Lung (tissue), 12 donors: ENCODE measurements around the gene CEMIP. TPM values are rescaled to one million over a fixed set of nuclear protein-coding genes. Genes with fewer than 3 reads are reported as not detected.

Experiments used
- ATAC-seq: fragments of 200-7000 bp; cut with Tn5 transposase; one replicate; pipeline ENCODE4 v1.9.1; 2020; ENCODE audit warnings: moderate number of reproducible peaks; ENCODE audit not compliant: insufficient read depth, low FRiP score
- DNase-seq, 3 donors: peaks; one replicate each; pipeline ENCODE4 v3.0.0-alpha.2; 2013 to 2017
- H3K27ac ChIP-seq, 2 donors: one replicate each; pipeline ENCODE4 v1.5.1; 2013; ENCODE audit warnings: mild to moderate bottlenecking in 2 of 2, moderate library complexity in 2 of 2, control low read depth in 1 of 2, inconsistent platforms in 1 of 2, low read depth in 1 of 2, low read length in 1 of 2
- H3K27me3 ChIP-seq, 3 donors: one replicate each; pipeline ENCODE4 v1.5.1; 2013; ENCODE audit warnings: low read length in 2 of 3; ENCODE audit not compliant: control insufficient read depth in 3 of 3, insufficient read depth in 3 of 3
- H3K36me3 ChIP-seq, 4 donors: one replicate each; pipeline ENCODE4 v1.5.1; 2013; ENCODE audit warnings: low read length in 4 of 4, mild to moderate bottlenecking in 1 of 4, moderate library complexity in 1 of 4; ENCODE audit not compliant: control insufficient read depth in 4 of 4, insufficient read depth in 4 of 4
- H3K4me1 ChIP-seq, 5 donors: one replicate each; pipeline ENCODE4 v1.5.1; 2013; ENCODE audit warnings: low read length in 5 of 5, mild to moderate bottlenecking in 2 of 5, moderate library complexity in 1 of 5; ENCODE audit not compliant: control insufficient read depth in 5 of 5, insufficient read depth in 5 of 5
- H3K4me3 ChIP-seq: one replicate; pipeline ENCODE4 v1.5.1; 2013; ENCODE audit warnings: mild to moderate bottlenecking, control low read depth, moderate library complexity
- H3K9ac ChIP-seq, 2 donors: one replicate each; pipeline ENCODE4 v1.5.1; 2013; ENCODE audit warnings: low read length in 2 of 2, control low read depth in 1 of 2; ENCODE audit not compliant: insufficient read depth in 1 of 2
- H3K9me3 ChIP-seq, 4 donors: one replicate each; pipeline ENCODE4 v1.5.1; 2013; ENCODE audit warnings: low read length in 3 of 4, mild to moderate bottlenecking in 1 of 4, moderate library complexity in 1 of 4; ENCODE audit not compliant: control insufficient read depth in 4 of 4, insufficient read depth in 3 of 4
- CTCF ChIP-seq: IDR thresholded peaks from 2 replicates; pipeline ENCODE4 v1.5.1; 2012; ENCODE audit warnings: mild to moderate bottlenecking; ENCODE audit errors: control extremely low read depth, extremely low read depth
- WGBS, 2 donors: extraction: QIAGEN DNeasy Blood & Tissue Kit; methylation state at CpG; one replicate each; pipeline ENCODE4 v1.1.7; 2013; 5-methylcytosine and 5-hydroxymethylcytosine counted together
- polyA plus RNA-seq, 2 donors: library from polyadenylated mRNA; stranded (reverse); fragments of 200-250 nt; gene quantifications; one replicate each; pipeline ENCODE4 v1.2.1, GENCODE V29; 2013
- total RNA-seq, 2 donors: library from RNA; depleted of rRNA in 1 of 2; stranded (reverse); fragments of >200 nt in 1 of 2; gene quantifications; one replicate each; pipeline ENCODE4 v1.2.1, GENCODE V29; 2014 to 2021
- donor health status: control.
- donor health status: control.
- donor health status: Bipolar disorder and iron deficiency.
- donor health status: healthy.
- donor health status: DM: yes; HTN: yes; CAD: no.

Gene CEMIP
- total and polyA plus RNA-seq, 4 donors: 1.9 to 32.0 (median 3.9) TPM

GRCh38 chr15:80822256-80822655 lies 43.1 kb downstream of the CEMIP start:
- Histone ChIP-seq H3K27ac (no peak overlapping the region), H3K36me3 (no peaks in the 10 kb centered on the region), H3K9ac (no peak overlapping the region), H3K27me3 (no peaks in the 10 kb centered on the region), H3K9me3 (peaks cover 0 to 2% (median under 1%) of the 10 kb centered on the region in 4 donors), H3K4me1 (peaks cover 0 to 1% (median 0%) of the 10 kb centered on the region in 5 donors), H3K4me3 (no peak overlapping the region)
- WGBS, 2 donors: 66 to 78% methylated on average over 3 of the region's 3 CpGs
- ATAC-seq: no peak
- DNase-seq: no peak
- no peak for TF ChIP-seq CTCF

GRCh38 chr15:80822676-80823075 lies 43.5 kb downstream of the CEMIP start:
- Histone ChIP-seq H3K9me3 (peaks cover 0 to 2% (median under 1%) of the 10 kb centered on the region in 4 donors), H3K36me3 (no peaks in the 10 kb centered on the region), H3K9ac (no peak overlapping the region), H3K4me1 (peaks cover 0 to 1% (median 0%) of the 10 kb centered on the region in 5 donors), H3K4me3 (no peak overlapping the region), H3K27ac (no peak overlapping the region), H3K27me3 (no peaks in the 10 kb centered on the region)
- ATAC-seq (no peak), DNase-seq (peak in 1 of 3 donors; percentile 30)
- no peak for TF ChIP-seq CTCF
- 86 to 92% methylated on average over 6 of the region's 6 CpGs for WGBS, 2 donors

- TF ChIP-seq CTCF: no peak
- no peak for DNase-seq
- Histone ChIP-seq H3K27ac (no peak overlapping the region), H3K4me1 (no peaks in the 10 kb centered on the region), H3K9me3 (peaks cover 0 to 1% (median under 1%) of the 10 kb centered on the region in 4 donors), H3K36me3 (no peaks in the 10 kb centered on the region), H3K4me3 (no peak overlapping the region), H3K9ac (no peak overlapping the region), H3K27me3 (no peaks in the 10 kb centered on the region)
- no peak for ATAC-seq
- WGBS, 2 donors: 73 to 76% methylated on average over 6 of the region's 6 CpGs
These were observed 44.0 kb downstream of the CEMIP start for GRCh38 chr15:80823120-80823519.

- no peak overlapping the region for H3K27ac ChIP-seq
- DNase-seq: no peak
- no peaks in the 10 kb centered on the region for H3K4me1 ChIP-seq
- no peak overlapping the region for H3K9ac ChIP-seq
- ATAC-seq: no peak
- peaks cover 0 to 1% (median 0%) of the 10 kb centered on the region in 4 donors for H3K9me3 ChIP-seq
- no peak for TF ChIP-seq CTCF
- no peaks in the 10 kb centered on the region for H3K27me3 ChIP-seq
- WGBS, 2 donors: 44 to 67% methylated on average over 4 of the region's 4 CpGs
- H3K4me3 ChIP-seq: no peak overlapping the region
- H3K36me3 ChIP-seq: no peaks in the 10 kb centered on the region
These were observed 44.8 kb downstream of the CEMIP start for GRCh38 chr15:80823995-80824394.
